ENCODE measurements around the gene WRAP73.

Gene WRAP73

GRCh38 chr1:3681231-3681897 is 31.5 kb upstream of the WRAP73 start:
- DNase-seq = no peak

GRCh38 chr1:3680488-3681230 is 30.8 kb upstream of the WRAP73 start:
- DNase-seq = no peak

- no peak for DNase-seq
These were observed 30.0 kb upstream of the WRAP73 start for GRCh38 chr1:3679799-3680453.

- no peak for DNase-seq
These were observed 29.2 kb upstream of the WRAP73 start for GRCh38 chr1:3679098-3679555.

- no peak for DNase-seq
These were observed 28.6 kb upstream of the WRAP73 start for GRCh38 chr1:3678361-3679097.

- DNase-seq = no peak
These were observed 27.6 kb upstream of the WRAP73 start for GRCh38 chr1:3677484-3677883.

- no peak for DNase-seq
These were observed 26.9 kb upstream of the WRAP73 start for GRCh38 chr1:3676581-3677470.

- DNase-seq = no peak
These were observed 25.5 kb upstream of the WRAP73 start for GRCh38 chr1:3675436-3675835.

GRCh38 chr1:3674100-3675094 is 24.5 kb upstream of the WRAP73 start:
- DNase-seq = no peak

- DNase-seq = no peak
These were observed 23.6 kb upstream of the WRAP73 start for GRCh38 chr1:3673381-3674099.

- DNase-seq = no peak
These were observed 23.1 kb upstream of the WRAP73 start for GRCh38 chr1:3672971-3673361.

GRCh38 chr1:3672231-3672970 is 22.5 kb upstream of the WRAP73 start:
- DNase-seq = no peak

- DNase-seq = no peak
These were observed 21.7 kb upstream of the WRAP73 start for GRCh38 chr1:3671371-3672180.

GRCh38 chr1:3670823-3671265 is 20.9 kb upstream of the WRAP73 start:
- no peak for DNase-seq

GRCh38 chr1:3669971-3670431 is 20.1 kb upstream of the WRAP73 start:
- no peak for DNase-seq

GRCh38 chr1:3669421-3669821 is 19.5 kb upstream of the WRAP73 start:
- DNase-seq = no peak

GRCh38 chr1:3668585-3669300 is 18.8 kb upstream of the WRAP73 start:
- DNase-seq = peak; percentile 63

- DNase-seq = no peak
These were observed 18.2 kb upstream of the WRAP73 start for GRCh38 chr1:3668148-3668547.

Measured in NCI-H526 treated with DMSO at 0.1 percent for 48 hours (cell line).